SIG-M5 treated with dmso at 0.1 percent for 504 hours (cell line): ENCODE data around the gene WDR73.

Experiments used
- DNase-seq: peaks from one replicate; lab custom pipeline; 2025; ENCODE audit not compliant: unreplicated experiment; lab: John Stamatoyannopoulos, UW

The WDR73 gene

GRCh38 chr15:84590406-84590805 lies 63.7 kb downstream of the WDR73 start:
- no peak for DNase-seq
